Upper lobe of left lung (tissue), 4 donors: ENCODE data around the gene PRM3.

Experiments used
- POLR2A ChIP-seq, 4 donors: fragments of 450-650 bp; IDR thresholded peaks; one replicate each; pipeline ENCODE4 v1.5.1; 2016 to 2017; ENCODE audit warnings: antibody characterized with exemption in 4 of 4, mild to moderate bottlenecking in 2 of 4
- TF ChIP-seq, protein P1 (sequence below), 6 experiments: fragments of 450-650 bp in 4 of 6; fragments of 200-600 bp in 2 of 6; sonication (generic) in 2 of 6; IDR thresholded peaks; one replicate each; pipeline ENCODE4 v1.5.1; 2016 to 2019; ENCODE audit warnings: antibody characterized with exemption in 6 of 6

- TF ChIP-seq POLR2A (IDR thresholded peaks at IDR 0.05) = no peak
- TF ChIP-seq, protein P1, sequence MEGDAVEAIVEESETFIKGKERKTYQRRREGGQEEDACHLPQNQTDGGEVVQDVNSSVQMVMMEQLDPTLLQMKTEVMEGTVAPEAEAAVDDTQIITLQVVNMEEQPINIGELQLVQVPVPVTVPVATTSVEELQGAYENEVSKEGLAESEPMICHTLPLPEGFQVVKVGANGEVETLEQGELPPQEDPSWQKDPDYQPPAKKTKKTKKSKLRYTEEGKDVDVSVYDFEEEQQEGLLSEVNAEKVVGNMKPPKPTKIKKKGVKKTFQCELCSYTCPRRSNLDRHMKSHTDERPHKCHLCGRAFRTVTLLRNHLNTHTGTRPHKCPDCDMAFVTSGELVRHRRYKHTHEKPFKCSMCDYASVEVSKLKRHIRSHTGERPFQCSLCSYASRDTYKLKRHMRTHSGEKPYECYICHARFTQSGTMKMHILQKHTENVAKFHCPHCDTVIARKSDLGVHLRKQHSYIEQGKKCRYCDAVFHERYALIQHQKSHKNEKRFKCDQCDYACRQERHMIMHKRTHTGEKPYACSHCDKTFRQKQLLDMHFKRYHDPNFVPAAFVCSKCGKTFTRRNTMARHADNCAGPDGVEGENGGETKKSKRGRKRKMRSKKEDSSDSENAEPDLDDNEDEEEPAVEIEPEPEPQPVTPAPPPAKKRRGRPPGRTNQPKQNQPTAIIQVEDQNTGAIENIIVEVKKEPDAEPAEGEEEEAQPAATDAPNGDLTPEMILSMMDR (IDR thresholded peaks at IDR 0.05) = no peak
Observed at GRCh38 chr16:11270602-11271162, 2.7 kb downstream of the PRM3 start.
